Measurements from ENCODE around the gene SNRNP25.
"Not testable (repeated sequence)": the region's sequence is repeated elsewhere in the genome, so short reads cannot be mapped to it uniquely, and the experiment has no call there.

SNRNP25 gene

GRCh38 chr16:45454-45853 is 8.2 kb upstream of the SNRNP25 start:
- TF ChIP-seq EZH2 (optimal IDR thresholded peaks at IDR 0.05; ENCODE audit: low read depth, low read length) (no peak), CTCF (IDR thresholded peaks at IDR 0.05; ENCODE audit: low read length) (no peak), EZH2phosphoT487 (IDR thresholded peaks at IDR 0.05; ENCODE audit: low read length) (no peak)
- Histone ChIP-seq H3K4me3 (ENCODE audit: low read length) (no peak overlapping the region), H2AFZ (ENCODE audit: low read length) (no peak overlapping the region), H3K4me2 (ENCODE audit: low read depth, low read length) (no peak overlapping the region), H3K79me2 (ENCODE audit: low read length) (peaks cover 51% of the 10 kb centered on the region), H3K27ac (ENCODE audit: low read length) (no peak overlapping the region), H3F3A (ENCODE audit: insufficient read depth, low read length) (peaks cover 4% of the 10 kb centered on the region; the same call in 1 of the 2 replicates), H4K20me1 (ENCODE audit: insufficient read depth, low read length) (no peaks in the 10 kb centered on the region), H3K4me1 (ENCODE audit: low read length) (no peaks in the 10 kb centered on the region), H3K9ac (ENCODE audit: low read length) (no peak overlapping the region), H3K27me3 (replicated peaks; ENCODE audit: insufficient read depth, low read length) (no peaks in the 10 kb centered on the region), H3K9me2 (replicated peaks; ENCODE audit: insufficient read depth, low read length) (no peaks in the 10 kb centered on the region), H3K36me3 (replicated peaks; ENCODE audit: insufficient read depth, low read length) (no peaks in the 10 kb centered on the region; the same call in 1 of the 2 replicates), H3K9me3 (replicated peaks; ENCODE audit: insufficient read depth, low read length) (no peaks in the 10 kb centered on the region)
- no peak for DNase-seq

GRCh38 chr16:46510-46909 is 7.1 kb upstream of the SNRNP25 start:
- H3K27ac ChIP-seq (ENCODE audit: low read length); H3K9me2 ChIP-seq (replicated peaks; ENCODE audit: insufficient read depth, low read length); H2AFZ ChIP-seq (ENCODE audit: low read length); H3K4me3 ChIP-seq (ENCODE audit: low read length); H3K4me2 ChIP-seq (ENCODE audit: low read depth, low read length); DNase-seq; H3K27me3 ChIP-seq (replicated peaks; ENCODE audit: insufficient read depth, low read length); H3F3A ChIP-seq (ENCODE audit: insufficient read depth, low read length); H4K20me1 ChIP-seq (ENCODE audit: insufficient read depth, low read length); H3K36me3 ChIP-seq (replicated peaks; ENCODE audit: insufficient read depth, low read length); H3K9ac ChIP-seq (ENCODE audit: low read length); H3K4me1 ChIP-seq (ENCODE audit: low read length); H3K9me3 ChIP-seq (replicated peaks; ENCODE audit: insufficient read depth, low read length): not testable (repeated sequence)
- H3K79me2 ChIP-seq (ENCODE audit: low read length): peaks cover 61% of the 10 kb centered on the region

GRCh38 chr16:47234-47633 is 6.4 kb upstream of the SNRNP25 start:
- no peak for DNase-seq
- H3K36me3 ChIP-seq (replicated peaks; ENCODE audit: insufficient read depth, low read length): peaks cover 5% of the 10 kb centered on the region; the same call in 1 of the 2 replicates

More at GRCh38 chr16:47234-47633, 6.4 kb upstream of the SNRNP25 start:
- Histone ChIP-seq H3K4me1 (ENCODE audit: low read length) (peaks cover 7% of the 10 kb centered on the region; the same call in 1 of the 2 replicates), H3K9ac (ENCODE audit: low read length) (no peak overlapping the region), H3K79me2 (ENCODE audit: low read length) (peaks cover 66% of the 10 kb centered on the region), H3K9me2 (replicated peaks; ENCODE audit: insufficient read depth, low read length) (no peaks in the 10 kb centered on the region), H3K27ac (ENCODE audit: low read length) (no peak overlapping the region), H2AFZ (ENCODE audit: low read length) (no peak overlapping the region), H3K4me3 (ENCODE audit: low read length) (no peak overlapping the region), H3K4me2 (ENCODE audit: low read depth, low read length) (no peak overlapping the region), H3K9me3 (replicated peaks; ENCODE audit: insufficient read depth, low read length) (no peaks in the 10 kb centered on the region), H3K27me3 (replicated peaks; ENCODE audit: insufficient read depth, low read length) (no peaks in the 10 kb centered on the region), H3F3A (ENCODE audit: insufficient read depth, low read length) (no peaks in the 10 kb centered on the region), H4K20me1 (ENCODE audit: insufficient read depth, low read length) (no peaks in the 10 kb centered on the region)
- TF ChIP-seq EZH2phosphoT487 (IDR thresholded peaks at IDR 0.05; ENCODE audit: low read length): no peak
- TF ChIP-seq EZH2 (optimal IDR thresholded peaks at IDR 0.05; ENCODE audit: low read depth, low read length): no peak
- no peak for TF ChIP-seq CTCF (IDR thresholded peaks at IDR 0.05; ENCODE audit: low read length)
